Heart left ventricle (tissue), 13 donors: ENCODE data around the gene POLD1.

Source experiments
- POLR2A ChIP-seq, 2 donors: fragments of 450-650 bp; IDR thresholded peaks; one replicate each; pipeline ENCODE4 v1.6.1; 2017; ENCODE audit warnings: antibody characterized with exemption in 2 of 2, mild to moderate bottlenecking in 2 of 2, moderate library complexity in 2 of 2
- TF ChIP-seq, protein P1 (sequence below), 12 donors: fragments of 200-600 bp; sonication (generic) in 4 of 12; IDR thresholded peaks; one replicate each; pipeline versions ENCODE4 v1.5.0 to v1.8.0; 2018 to 2022; ENCODE audit warnings: antibody characterized with exemption in 12 of 12, mild to moderate bottlenecking in 5 of 12
- donor health status: ischemic (EF 13 %, LVEDD 7.1; RV severe dilation, severe dysfunction).
- donor health status: DM: no; HTN: yes; CAD: no.
- donor health status: DM: no; HTN: no; CAD: no.
- donor health status: ischemic (EF 25% LVEDD 6.9; RV normal size, moderate dysfunction).
- donor health status: ischemic (EF 25% LVEDD 5.7; RV mildly dilated, moderate dysfunction).
- donor health status: ischemic (EF 35%, LVEDD 5.7; RV mildly dilated, moderate dysfunction).
- donor health status: nonischemic (EF 11% LVEDD 7.7; RV severe dilation, severe dysfunction).
- donor health status: DM: yes; HTN: yes; CAD: no.
- donor health status: PGD.
- donor health status: ischemic (EF 29% LVEDD 5.4; RV normal size, mild dysfunction).
- donor health status: nonischemic (EF 23%, LVEDD 6.1; RV moderate dilation, normal function).

DNA sequence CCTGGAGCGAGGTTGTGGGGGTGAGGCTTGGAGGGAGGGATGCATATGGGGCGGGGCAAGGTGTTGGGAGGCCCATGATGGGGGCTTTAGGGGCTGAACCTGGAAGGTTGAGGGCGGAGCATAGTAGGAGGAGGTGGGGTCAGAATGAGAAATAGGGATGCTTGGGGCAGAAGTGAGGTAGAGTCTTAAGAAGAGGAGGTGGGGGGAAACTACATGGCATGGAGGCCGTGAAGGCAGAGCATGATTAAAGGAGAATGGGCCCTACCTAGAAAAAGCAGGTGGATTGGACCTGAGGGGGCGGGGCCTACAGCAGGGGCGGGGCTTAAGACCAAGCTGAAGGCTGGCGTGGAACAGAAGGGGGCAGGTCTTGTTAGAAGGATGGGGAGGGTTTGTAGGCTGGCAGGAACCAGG is 7.1 kb upstream of the POLD1 start:
- TF ChIP-seq, protein P1, sequence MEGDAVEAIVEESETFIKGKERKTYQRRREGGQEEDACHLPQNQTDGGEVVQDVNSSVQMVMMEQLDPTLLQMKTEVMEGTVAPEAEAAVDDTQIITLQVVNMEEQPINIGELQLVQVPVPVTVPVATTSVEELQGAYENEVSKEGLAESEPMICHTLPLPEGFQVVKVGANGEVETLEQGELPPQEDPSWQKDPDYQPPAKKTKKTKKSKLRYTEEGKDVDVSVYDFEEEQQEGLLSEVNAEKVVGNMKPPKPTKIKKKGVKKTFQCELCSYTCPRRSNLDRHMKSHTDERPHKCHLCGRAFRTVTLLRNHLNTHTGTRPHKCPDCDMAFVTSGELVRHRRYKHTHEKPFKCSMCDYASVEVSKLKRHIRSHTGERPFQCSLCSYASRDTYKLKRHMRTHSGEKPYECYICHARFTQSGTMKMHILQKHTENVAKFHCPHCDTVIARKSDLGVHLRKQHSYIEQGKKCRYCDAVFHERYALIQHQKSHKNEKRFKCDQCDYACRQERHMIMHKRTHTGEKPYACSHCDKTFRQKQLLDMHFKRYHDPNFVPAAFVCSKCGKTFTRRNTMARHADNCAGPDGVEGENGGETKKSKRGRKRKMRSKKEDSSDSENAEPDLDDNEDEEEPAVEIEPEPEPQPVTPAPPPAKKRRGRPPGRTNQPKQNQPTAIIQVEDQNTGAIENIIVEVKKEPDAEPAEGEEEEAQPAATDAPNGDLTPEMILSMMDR (IDR thresholded peaks at IDR 0.05), result no peak
- no peak for TF ChIP-seq POLR2A (IDR thresholded peaks at IDR 0.05)
